Measurements from ENCODE around the gene RGS9. TPM values are rescaled to one million over a fixed set of nuclear protein-coding genes. Genes with fewer than 3 reads are reported as not detected.

RGS9 gene
- polyA plus RNA-seq, 2 of the 4 experiments (the other 2 are of a cell fraction), result 6.9 to 14.3 TPM

DNA sequence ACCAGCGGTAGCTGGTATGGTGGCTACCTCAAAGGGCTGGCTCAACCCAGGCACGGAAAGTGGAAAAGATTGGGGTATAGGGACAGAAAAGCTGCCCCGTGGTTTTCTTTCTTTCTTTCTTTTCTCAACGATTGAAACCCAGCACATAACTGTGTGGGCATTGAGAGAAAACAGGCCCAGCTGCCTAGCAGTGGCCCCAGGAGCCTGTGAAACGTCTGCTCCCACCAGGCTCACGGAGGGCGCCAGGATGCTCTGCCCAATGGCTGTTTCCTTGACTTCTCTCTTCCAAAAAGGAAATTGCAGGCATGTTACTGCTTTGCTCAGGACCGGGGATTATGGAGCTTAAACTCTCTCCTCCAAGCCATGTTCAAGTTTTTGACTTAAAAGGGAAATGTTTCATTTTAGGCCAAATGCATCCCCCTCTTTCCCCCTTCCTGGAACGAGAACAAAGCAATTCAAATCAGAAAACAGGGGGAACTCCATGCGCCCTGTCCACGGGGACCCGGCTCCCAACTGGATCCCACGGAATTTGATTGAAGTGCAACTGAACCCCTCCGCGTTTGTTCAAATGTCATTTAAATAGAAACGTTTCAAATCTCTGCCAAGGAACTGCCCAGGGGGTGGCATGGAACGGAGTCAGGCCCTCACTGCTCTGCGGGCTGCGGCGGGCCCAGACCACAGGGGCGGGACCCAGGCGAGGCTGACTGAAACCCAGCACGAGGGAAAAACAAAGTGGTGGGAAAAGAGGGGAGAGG is 133.5 kb downstream of the RGS9 start (continued):
- TF ChIP-seq MAFK (IDR thresholded peaks at IDR 0.05; ENCODE audit: partially characterized antibody) (no peak), CHD2 (IDR thresholded peaks at IDR 0.05; ENCODE audit: low read length, partially characterized antibody) (no peak), RFX5 (IDR thresholded peaks at IDR 0.05) (no peak), ZFP36 (IDR thresholded peaks at IDR 0.05; ENCODE audit: borderline replicate concordance, partially characterized antibody) (no peak), EHMT2 (IDR thresholded peaks at IDR 0.05; ENCODE audit: low read depth) (no peak), EP300 (IDR thresholded peaks at IDR 0.05) (no peak), KDM1A (IDR thresholded peaks at IDR 0.05; ENCODE audit: low read depth) (no peak)
- TF ChIP-seq, protein P1, sequence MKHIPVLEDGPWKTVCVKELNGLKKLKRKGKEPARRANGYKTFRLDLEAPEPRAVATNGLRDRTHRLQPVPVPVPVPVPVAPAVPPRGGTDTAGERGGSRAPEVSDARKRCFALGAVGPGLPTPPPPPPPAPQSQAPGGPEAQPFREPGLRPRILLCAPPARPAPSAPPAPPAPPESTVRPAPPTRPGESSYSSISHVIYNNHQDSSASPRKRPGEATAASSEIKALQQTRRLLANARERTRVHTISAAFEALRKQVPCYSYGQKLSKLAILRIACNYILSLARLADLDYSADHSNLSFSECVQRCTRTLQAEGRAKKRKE (CRISPR knock-in tag; IDR thresholded peaks at IDR 0.05; ENCODE audit: low read depth), result no peak

DNA sequence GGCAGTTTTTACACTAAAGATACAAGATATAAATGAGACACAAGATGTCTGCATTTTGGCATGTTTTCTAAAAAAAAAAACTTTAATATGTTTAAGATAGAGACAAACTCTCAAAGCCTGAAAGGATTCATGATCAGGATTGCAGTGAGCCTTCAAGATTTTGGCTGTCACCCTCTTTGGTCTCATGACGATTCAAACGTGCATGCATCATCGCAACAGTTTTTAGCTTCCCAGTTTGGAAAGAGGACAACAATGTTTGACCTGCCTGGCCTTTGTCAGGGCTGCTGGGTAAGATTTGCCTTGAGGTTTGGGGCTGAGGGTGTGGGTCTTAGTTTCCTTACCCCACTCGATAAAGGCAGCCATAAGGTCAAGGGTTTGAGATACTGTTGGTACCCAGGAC is 134.1 kb downstream of the RGS9 start:
- ChIA-PET POLR2A (no interaction called here), CTCF (interaction anchor here (1.0 to 1.7 kb wide), 2 partner anchors 23 to 40 kb away, joined by 5 read pairs; no protein-coding TSS in a partner anchor)
- no peaks in the 10 kb centered on the region for H3K4me1 ChIP-seq
- DNase-seq (ENCODE audit: low read depth in 1 of 2, low spot score in 1 of 2) (no peak), FAIRE-seq (no peak), ATAC-seq (no peak)
- H3K4me2 ChIP-seq, result no peak overlapping the region
- WGBS (ENCODE audit: missing lambda C conversion rate), result 69% methylated on average over 4 of the region's 4 CpGs
- TF ChIP-seq EP300 (IDR thresholded peaks at IDR 0.05), result no peak
- TF ChIP-seq MAZ (IDR thresholded peaks at IDR 0.05; ENCODE audit: borderline replicate concordance, low read depth, low read length), result no peak
- TF ChIP-seq CBX2 (IDR thresholded peaks at IDR 0.05; ENCODE audit: borderline replicate concordance, low read depth), result no peak
- TF ChIP-seq MYC (IDR thresholded peaks at IDR 0.05; ENCODE audit: borderline replicate concordance, low read length), result no peak
- no peak overlapping the region for H3K4me3 ChIP-seq
- peaks cover 9% of the 10 kb centered on the region; the same call in 1 of the 3 replicates for H3K9me3 ChIP-seq
- no peak overlapping the region for H3K27ac ChIP-seq

Small RNA genes within 50 kb of the gene (small RNA-seq; reads per million reads assigned to genes)
- gene AC060771.1, result 0 reads per million in 6 experiments

Other genes with a start within 250 kb of the RGS9 start
- gene LRRC37A3, start 217.9 kb upstream of the RGS9 start, polyA plus RNA-seq (2011; rRNA removed), result 4.9 and 6.9 TPM in 2 replicates
- 2.7 to 3.8 TPM (median 2.8 TPM) in 3 replicates for gene LRRC37A3, start 217.9 kb upstream of the RGS9 start, polyA plus RNA-seq (2017; fragmentation: RNase III; extraction: RNeasy Plus Mini Kit Qiagen cat#74134 plus additional on column Dnase treatment)
- gene GNA13, start 80.6 kb upstream of the RGS9 start, polyA plus RNA-seq (2011; rRNA removed), result 79.7 and 95.8 TPM in 2 replicates
- gene GNA13, start 80.6 kb upstream of the RGS9 start, polyA plus RNA-seq (2017; fragmentation: RNase III; extraction: RNeasy Plus Mini Kit Qiagen cat#74134 plus additional on column Dnase treatment), result 32.5 to 34.4 TPM (median 33.1 TPM) in 3 replicates

All from A549 (cell line).